Smooth muscle cell (in vitro differentiated cells): ENCODE data around the gene ATP13A5. TPM values are rescaled to one million over a fixed set of nuclear protein-coding genes. Genes with fewer than 3 reads are reported as not detected.

Experiments used
- DNase-seq: peaks from one replicate; lab custom pipeline; 2025; ENCODE audit not compliant: unreplicated experiment; lab: John Stamatoyannopoulos, UW
- H2AFZ ChIP-seq: fragments of 200-600 bp; sonication (generic); 2 replicates; pipeline ENCODE4 v1.6.0; 2016; ENCODE audit warnings: antibody characterized with exemption, low read depth, mild to moderate bottlenecking
- H3F3A ChIP-seq: fragments of 200-600 bp; sonication (generic); 2 replicates; pipeline ENCODE4 v1.6.0; 2017; ENCODE audit warnings: antibody characterized with exemption, low read depth
- H3K27ac ChIP-seq: fragments of 200-600 bp; sonication (generic); 2 replicates; pipeline ENCODE4 v1.5.1; 2016; ENCODE audit warnings: low read depth, mild to moderate bottlenecking
- H3K27me3 ChIP-seq: fragments of 200-600 bp; sonication (generic); 2 replicates; pipeline ENCODE4 v1.6.1; 2016; ENCODE audit warnings: low read depth, mild to moderate bottlenecking
- H3K36me3 ChIP-seq: fragments of 200-600 bp; sonication (generic); 2 replicates; pipeline ENCODE4 v1.5.1; 2016; ENCODE audit warnings: low read depth
- H3K4me1 ChIP-seq: fragments of 200-600 bp; sonication (generic); 2 replicates; pipeline ENCODE4 v1.5.1; 2016; ENCODE audit warnings: low read depth
- H3K4me2 ChIP-seq: fragments of 200-600 bp; sonication (generic); 2 replicates; pipeline ENCODE4 v1.6.0; 2016; ENCODE audit warnings: mild to moderate bottlenecking
- H3K4me3 ChIP-seq: fragments of 200-600 bp; sonication (generic); 2 replicates; pipeline ENCODE4 v1.5.1; 2016; ENCODE audit warnings: mild to moderate bottlenecking
- H3K79me2 ChIP-seq: fragments of 200-600 bp; sonication (generic); 2 replicates; pipeline ENCODE4 v1.6.0; 2016; ENCODE audit warnings: low read depth, mild to moderate bottlenecking
- H3K9ac ChIP-seq: fragments of 200-600 bp; sonication (generic); 2 replicates; pipeline ENCODE4 v1.6.0; 2016; ENCODE audit warnings: low read depth
- H3K9me3 ChIP-seq: fragments of 200-600 bp; sonication (generic); replicated peaks from 2 replicates; pipeline ENCODE4 v1.5.1; 2016; ENCODE audit warnings: low read depth
- H4K20me1 ChIP-seq: fragments of 200-600 bp; sonication (generic); 2 replicates; pipeline ENCODE4 v1.6.0; 2016; ENCODE audit warnings: low read depth
- WGBS: methylation state at CpG from one replicate; pipeline ENCODE4 v1.1.7; 2016; ENCODE audit warnings: low lambda C conversion rate; 5-methylcytosine and 5-hydroxymethylcytosine counted together
- polyA plus RNA-seq: library from polyadenylated mRNA; unstranded; fragments of >200 nt; fragmentation: Nextera tagmentation; extraction: Ambion mirVana; gene quantifications from 2 replicates; pipeline ENCODE4 v1.2.1, GENCODE V29; 2016
- total RNA-seq: library from RNA; depleted of rRNA; stranded (reverse); fragments of >200 nt; gene quantifications from 2 replicates; pipeline ENCODE4 v1.2.3, GENCODE V29; 2014
- TF ChIP-seq, protein P1 (sequence below): fragments of 200-600 bp; sonication (generic); IDR thresholded peaks from 2 replicates; pipeline ENCODE4 v1.5.1; 2017; ENCODE audit warnings: borderline replicate concordance, mild to moderate bottlenecking, antibody characterized with exemption; ENCODE audit not compliant: insufficient read depth, poor library complexity, severe bottlenecking

Gene ATP13A5
- total and polyA plus RNA-seq, 2 experiments from 2014 or later: not detected

DNA sequence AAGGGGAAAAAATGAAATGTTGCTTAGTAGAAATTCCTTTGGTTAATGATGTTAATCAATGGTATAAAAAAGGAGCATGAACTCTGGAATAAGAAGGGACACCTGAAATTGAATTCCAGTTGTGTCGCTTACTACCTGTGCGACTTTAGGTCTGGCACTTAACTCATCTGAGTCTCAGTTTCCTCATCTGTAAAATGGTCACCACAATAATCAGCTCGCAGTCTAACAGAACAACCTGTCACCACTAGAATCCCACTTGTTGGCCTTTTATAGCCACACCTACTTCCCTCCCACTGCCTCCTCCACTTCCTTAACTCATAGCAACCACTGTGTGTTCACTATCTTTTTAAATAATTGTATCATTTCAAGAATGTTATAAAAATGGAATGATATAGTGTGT lies 135.0 kb downstream of the ATP13A5 start:
- no peaks in the 10 kb centered on the region for H3K27me3 ChIP-seq
- TF ChIP-seq, protein P1, sequence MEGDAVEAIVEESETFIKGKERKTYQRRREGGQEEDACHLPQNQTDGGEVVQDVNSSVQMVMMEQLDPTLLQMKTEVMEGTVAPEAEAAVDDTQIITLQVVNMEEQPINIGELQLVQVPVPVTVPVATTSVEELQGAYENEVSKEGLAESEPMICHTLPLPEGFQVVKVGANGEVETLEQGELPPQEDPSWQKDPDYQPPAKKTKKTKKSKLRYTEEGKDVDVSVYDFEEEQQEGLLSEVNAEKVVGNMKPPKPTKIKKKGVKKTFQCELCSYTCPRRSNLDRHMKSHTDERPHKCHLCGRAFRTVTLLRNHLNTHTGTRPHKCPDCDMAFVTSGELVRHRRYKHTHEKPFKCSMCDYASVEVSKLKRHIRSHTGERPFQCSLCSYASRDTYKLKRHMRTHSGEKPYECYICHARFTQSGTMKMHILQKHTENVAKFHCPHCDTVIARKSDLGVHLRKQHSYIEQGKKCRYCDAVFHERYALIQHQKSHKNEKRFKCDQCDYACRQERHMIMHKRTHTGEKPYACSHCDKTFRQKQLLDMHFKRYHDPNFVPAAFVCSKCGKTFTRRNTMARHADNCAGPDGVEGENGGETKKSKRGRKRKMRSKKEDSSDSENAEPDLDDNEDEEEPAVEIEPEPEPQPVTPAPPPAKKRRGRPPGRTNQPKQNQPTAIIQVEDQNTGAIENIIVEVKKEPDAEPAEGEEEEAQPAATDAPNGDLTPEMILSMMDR: no peak
- H3K27ac ChIP-seq: no peak overlapping the region
- no peak for DNase-seq
- peaks cover 5% of the 10 kb centered on the region for H3K4me1 ChIP-seq
- 83% methylated on average over 3 of the region's 3 CpGs for whole genome bisulfite sequencing
- H3K9ac ChIP-seq: no peak overlapping the region
- H3K36me3 ChIP-seq: no peaks in the 10 kb centered on the region
- H4K20me1 ChIP-seq: no peaks in the 10 kb centered on the region
- H3K79me2 ChIP-seq: no peaks in the 10 kb centered on the region
- no peak overlapping the region for H3K4me3 ChIP-seq
- no peak overlapping the region for H2AFZ ChIP-seq
- H3F3A ChIP-seq: no peaks in the 10 kb centered on the region
- H3K4me2 ChIP-seq: no peak overlapping the region
- no peaks in the 10 kb centered on the region for H3K9me3 ChIP-seq

DNA sequence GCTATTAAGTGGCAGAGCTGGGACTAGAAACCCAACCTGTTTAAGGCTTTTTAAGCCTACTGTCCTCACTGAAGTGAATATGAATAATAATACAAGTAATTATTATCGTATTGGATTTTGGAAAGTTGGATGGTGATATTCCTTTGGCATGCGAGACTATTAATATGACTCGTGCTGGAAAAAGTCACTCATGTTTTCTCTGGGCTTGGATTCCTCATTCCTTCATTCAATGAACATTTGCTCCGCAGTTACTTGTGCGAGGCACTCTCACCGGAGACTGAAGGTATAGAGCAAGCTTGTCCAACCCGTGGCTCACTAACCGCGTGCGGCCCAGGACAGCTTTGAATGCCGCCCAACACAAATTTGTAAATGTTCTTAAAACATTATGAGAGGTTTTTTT lies 136.8 kb downstream of the ATP13A5 start:
- 83% methylated on average over 11 of the region's 11 CpGs for WGBS
- Histone ChIP-seq H2AFZ (peak overlapping the region; percentile 97), H3K27me3 (no peaks in the 10 kb centered on the region), H3K79me2 (no peaks in the 10 kb centered on the region), H3K4me2 (peak overlapping the region; percentile 96), H3F3A (no peaks in the 10 kb centered on the region), H3K9me3 (no peaks in the 10 kb centered on the region), H3K36me3 (no peaks in the 10 kb centered on the region), H3K4me3 (peak overlapping the region; percentile 72), H3K4me1 (peaks cover 5% of the 10 kb centered on the region), H3K27ac (peak overlapping the region; percentile 30), H3K9ac (peak overlapping the region; percentile 48), H4K20me1 (no peaks in the 10 kb centered on the region)
- TF ChIP-seq, protein P1: no peak
- DNase-seq: no peak

DNA sequence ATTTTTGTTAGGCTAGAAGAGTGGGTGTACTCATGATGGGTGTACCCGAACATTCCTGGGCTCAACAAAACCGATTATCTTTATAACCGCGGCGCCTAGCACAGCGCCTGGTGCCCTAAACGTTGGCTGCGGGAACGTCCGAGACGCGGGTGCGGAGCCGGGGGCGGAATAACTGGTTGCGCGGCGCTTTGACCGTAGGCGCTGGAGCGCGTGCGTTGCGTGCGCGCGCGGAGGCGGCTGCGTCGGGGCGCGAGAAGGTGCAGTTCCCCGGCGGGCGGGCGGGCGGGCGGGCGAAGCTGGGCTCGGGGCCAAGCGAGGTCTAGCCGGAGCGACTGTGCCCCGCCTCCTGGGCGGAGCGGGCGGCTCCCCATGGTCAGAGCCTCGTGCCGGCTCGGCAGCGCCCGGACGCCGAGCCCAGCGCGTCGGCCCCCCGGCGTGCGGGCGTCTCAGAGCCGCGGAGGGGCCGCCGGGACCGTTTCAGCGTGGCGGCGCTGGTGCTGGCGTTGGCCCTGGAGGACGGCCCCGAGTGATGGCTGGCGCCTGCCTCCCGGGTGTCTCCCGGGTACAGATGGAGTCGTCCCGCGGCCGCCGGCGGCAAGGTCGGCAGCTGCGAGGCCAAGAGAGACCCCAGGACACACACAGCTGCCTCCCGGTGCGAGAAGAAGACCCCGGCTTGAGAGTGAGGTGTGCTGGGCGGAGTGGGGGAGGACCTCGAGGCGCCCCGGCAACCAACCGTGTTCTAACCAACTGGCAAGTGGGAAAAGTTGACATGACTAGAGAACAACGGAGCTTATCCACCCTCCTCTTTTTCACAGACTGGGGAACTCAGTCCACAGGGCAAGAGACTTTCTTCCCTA lies 137.5 kb downstream of the ATP13A5 start, which contains the start of gene PLAAT1:
TSS of gene PLAAT1 (plus strand) at position 373 of the 857 bp plus-strand sequence. CDS start 14,429 bp downstream, outside the sequence.
- WGBS: 2% methylated on average over 75 of the region's 93 CpGs
- H3K27ac ChIP-seq: peak within 1 kb of the TSS; percentile 30
- peak within 1 kb of the TSS; percentile 48 for H3K9ac ChIP-seq
- H2AFZ ChIP-seq: peak within 1 kb of the TSS; percentile 97
- no peaks in the 10 kb centered on the region for H3K9me3 ChIP-seq
- H3K27me3 ChIP-seq: no peaks in the 10 kb centered on the region
- H3K36me3 ChIP-seq: no peaks in the 10 kb centered on the region
- peak; percentile 40 for DNase-seq
- H3K79me2 ChIP-seq: no peaks in the 10 kb centered on the region
- no peaks in the 10 kb centered on the region for H4K20me1 ChIP-seq
- TF ChIP-seq, protein P1: no peak
- peak within 1 kb of the TSS; percentile 72 for H3K4me3 ChIP-seq
- H3K4me1 ChIP-seq: peaks cover 5% of the 10 kb centered on the region
- peak within 1 kb of the TSS; percentile 96 for H3K4me2 ChIP-seq
- no peaks in the 10 kb centered on the region for H3F3A ChIP-seq
